Gastroesophageal sphincter (tissue), 4 donors: ENCODE results near the gene FGF18. TPM values are rescaled to one million over a fixed set of nuclear protein-coding genes. Genes with fewer than 3 reads are reported as not detected.

Source experiments
- ATAC-seq: fragments of 150-250 bp; one replicate; pipeline ENCODE4 v1.9.1; 2016; ENCODE audit warnings: mild to moderate bottlenecking, moderate library complexity
- H3K27ac ChIP-seq, 4 donors: fragments of 200-600 bp; sonication (generic) in 3 of 4; 1 replicate in 3 of 4; 2 replicates in 1 of 4; pipeline ENCODE4 v1.5.1; 2016 to 2019
- H3K27me3 ChIP-seq: fragments of 200-600 bp; sonication (generic); one replicate; pipeline ENCODE4 v1.5.1; 2019
- H3K36me3 ChIP-seq, 2 donors: fragments of 200-600 bp; sonication (generic); one replicate each; pipeline ENCODE4 v1.5.1; 2019; ENCODE audit warnings: control low read depth in 1 of 2
- H3K4me1 ChIP-seq, 3 donors: fragments of 200-600 bp; sonication (generic); 1 replicate in 2 of 3; 2 replicates in 1 of 3; pipeline ENCODE4 v1.5.1; 2016 to 2019; ENCODE audit warnings: control low read depth in 2 of 3
- H3K4me3 ChIP-seq, 2 donors: fragments of 200-600 bp; sonication (generic); one replicate each; pipeline ENCODE4 v1.5.1; 2019; ENCODE audit warnings: mild to moderate bottlenecking in 1 of 2, moderate library complexity in 1 of 2
- H3K9me3 ChIP-seq, 3 donors: fragments of 200-600 bp; sonication (generic); one replicate each; pipeline ENCODE4 v1.5.1; 2017 to 2019; ENCODE audit warnings: control low read depth in 2 of 3
- EP300 ChIP-seq: sonication (generic); formaldehyde crosslinking; IDR thresholded peaks from one replicate; pipeline ENCODE4 v1.6.1; 2017; ENCODE audit warnings: antibody characterized with exemption, mild to moderate bottlenecking
- POLR2A ChIP-seq, 2 donors: fragments of 450-650 bp; IDR thresholded peaks; one replicate each; pipeline ENCODE4 v1.6.1; 2017; ENCODE audit warnings: antibody characterized with exemption in 2 of 2, mild to moderate bottlenecking in 2 of 2, moderate library complexity in 1 of 2
- POLR2AphosphoS5 ChIP-seq: sonication (generic); formaldehyde crosslinking; IDR thresholded peaks from one replicate; pipeline ENCODE4 v1.6.1; 2017; ENCODE audit warnings: antibody characterized with exemption
- WGBS, 2 donors: methylation state at CpG; one replicate each; pipeline ENCODE4 v1.1.5; 2018; ENCODE audit warnings: low coverage in 1 of 2; 5-methylcytosine and 5-hydroxymethylcytosine counted together
- total RNA-seq, 4 donors: library from RNA; depleted of rRNA; stranded (reverse); fragments of >200 nt; gene quantifications; one replicate each; pipeline ENCODE4 v1.1.0, GENCODE V29; 2016
- TF ChIP-seq, protein P1 (sequence below), 4 experiments: fragments of 200-600 bp in 2 of 4; fragments of 450-650 bp in 2 of 4; sonication (generic) in 1 of 4; IDR thresholded peaks; one replicate each; pipeline ENCODE4 v1.5.1; 2017 to 2019; ENCODE audit warnings: antibody characterized with exemption in 4 of 4, mild to moderate bottlenecking in 2 of 4, moderate library complexity in 2 of 4

The FGF18 gene
- total RNA-seq, 4 donors from 2014 or later: 1.8 to 2.1 TPM; not detected in 2

DNA sequence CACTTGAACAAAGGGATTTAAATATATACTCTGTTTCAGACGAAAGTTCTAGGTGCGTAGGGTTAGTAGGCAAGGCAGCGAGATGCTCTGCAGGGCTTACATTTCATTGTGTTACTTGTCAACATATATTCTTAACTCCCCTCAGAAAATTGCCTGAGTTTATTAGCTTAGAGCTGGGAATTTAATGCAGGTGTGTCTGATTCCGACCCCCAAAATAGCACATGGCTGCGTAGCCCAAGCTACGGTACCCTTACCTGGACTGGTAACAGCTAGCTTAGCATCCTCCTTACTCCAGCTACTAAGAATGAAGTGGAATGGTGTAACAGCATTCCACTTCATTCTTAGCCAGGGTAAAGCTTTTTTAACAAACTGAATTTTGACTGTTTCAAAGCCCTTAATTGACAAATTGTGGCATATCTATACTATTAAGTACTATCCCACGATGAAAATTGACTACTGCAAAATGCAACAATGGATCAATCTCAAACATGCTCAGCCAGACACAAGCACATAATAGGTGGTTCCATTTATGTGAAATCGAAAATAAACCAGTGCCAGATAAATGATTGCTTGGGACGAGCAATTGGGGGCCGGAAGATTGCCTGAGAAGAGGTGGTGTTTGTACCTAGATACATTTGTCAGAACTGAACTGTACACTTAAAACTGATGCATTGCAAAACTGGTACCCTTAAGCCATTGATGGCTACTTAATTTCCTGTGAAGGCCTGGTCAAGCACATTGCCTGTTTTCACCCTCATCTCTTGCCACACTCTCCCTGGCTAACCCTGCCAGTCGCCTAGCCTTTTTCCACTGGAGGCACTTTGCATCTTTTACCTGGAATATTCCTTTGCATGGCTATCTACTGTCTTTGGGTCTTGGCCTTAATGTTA, 3.0 kb upstream of the FGF18 start:
- peaks cover 0 to 32% (median 28%) of the 10 kb centered on the region in 3 donors for H3K4me1 ChIP-seq
- H3K9me3 ChIP-seq: no peaks in the 10 kb centered on the region
- no peak overlapping the region for H3K4me3 ChIP-seq
- WGBS, 2 donors: 86% methylated on average over 7 to 11 of the region's 11 CpGs
- no peak overlapping the region for H3K27ac ChIP-seq
- TF ChIP-seq EP300 (no peak), POLR2AphosphoS5 (no peak), POLR2A (IDR thresholded peaks at IDR 0.05) (no peak)
- TF ChIP-seq, protein P1, sequence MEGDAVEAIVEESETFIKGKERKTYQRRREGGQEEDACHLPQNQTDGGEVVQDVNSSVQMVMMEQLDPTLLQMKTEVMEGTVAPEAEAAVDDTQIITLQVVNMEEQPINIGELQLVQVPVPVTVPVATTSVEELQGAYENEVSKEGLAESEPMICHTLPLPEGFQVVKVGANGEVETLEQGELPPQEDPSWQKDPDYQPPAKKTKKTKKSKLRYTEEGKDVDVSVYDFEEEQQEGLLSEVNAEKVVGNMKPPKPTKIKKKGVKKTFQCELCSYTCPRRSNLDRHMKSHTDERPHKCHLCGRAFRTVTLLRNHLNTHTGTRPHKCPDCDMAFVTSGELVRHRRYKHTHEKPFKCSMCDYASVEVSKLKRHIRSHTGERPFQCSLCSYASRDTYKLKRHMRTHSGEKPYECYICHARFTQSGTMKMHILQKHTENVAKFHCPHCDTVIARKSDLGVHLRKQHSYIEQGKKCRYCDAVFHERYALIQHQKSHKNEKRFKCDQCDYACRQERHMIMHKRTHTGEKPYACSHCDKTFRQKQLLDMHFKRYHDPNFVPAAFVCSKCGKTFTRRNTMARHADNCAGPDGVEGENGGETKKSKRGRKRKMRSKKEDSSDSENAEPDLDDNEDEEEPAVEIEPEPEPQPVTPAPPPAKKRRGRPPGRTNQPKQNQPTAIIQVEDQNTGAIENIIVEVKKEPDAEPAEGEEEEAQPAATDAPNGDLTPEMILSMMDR (IDR thresholded peaks at IDR 0.05): no peak
- H3K36me3 ChIP-seq: peaks cover 0 to 33% of the 10 kb centered on the region in 2 donors
- peaks cover 19% of the 10 kb centered on the region for H3K27me3 ChIP-seq
- ATAC-seq: no peak

DNA sequence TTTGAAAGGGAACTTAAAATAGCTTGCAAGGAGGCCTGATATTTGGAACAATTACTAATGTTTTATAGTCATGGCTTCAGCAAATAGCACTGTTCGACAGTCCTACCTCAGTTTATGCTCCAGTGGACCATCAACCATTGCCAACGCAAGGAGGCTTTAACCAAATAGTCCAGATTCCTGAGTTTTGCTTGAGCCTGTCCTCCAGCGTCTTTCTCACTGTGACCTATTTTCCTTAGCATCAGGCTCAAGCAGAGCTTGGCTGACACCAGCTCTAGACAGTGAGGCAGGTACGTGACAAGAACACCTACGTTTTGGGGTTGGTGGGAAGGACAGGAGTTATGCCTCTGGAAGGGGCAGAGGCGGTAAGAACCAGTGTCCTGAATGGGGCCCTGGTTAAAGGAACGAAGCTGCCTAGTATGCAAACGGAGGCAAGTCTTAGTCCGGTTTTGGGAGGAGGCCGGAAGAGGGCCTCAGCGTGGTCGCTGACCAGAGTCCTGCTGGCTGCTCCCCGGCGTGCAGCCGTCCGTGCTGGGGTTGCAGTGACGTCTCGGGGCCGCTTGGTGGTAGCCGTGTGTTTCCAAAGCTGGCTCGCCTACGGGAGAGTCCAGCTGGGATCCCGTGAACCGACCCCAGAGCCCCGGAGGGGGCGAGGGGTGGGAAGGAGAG, 998 bp upstream of the FGF18 start:
- no peak for TF ChIP-seq EP300
- TF ChIP-seq, protein P1 (IDR thresholded peaks at IDR 0.05): peak in 3 of 4 experiments; percentile 94 to 96 (median 96)
- no peak for TF ChIP-seq POLR2A (IDR thresholded peaks at IDR 0.05)
- no peak for TF ChIP-seq POLR2AphosphoS5
- H3K4me1 ChIP-seq: peaks cover 0 to 33% (median 29%) of the 10 kb centered on the region in 3 donors
- peak overlapping the region in 1 of 4 donors; percentile 12 for H3K27ac ChIP-seq
- peaks cover 19% of the 10 kb centered on the region for H3K27me3 ChIP-seq
- H3K9me3 ChIP-seq: no peaks in the 10 kb centered on the region
- peak; percentile 86 for ATAC-seq
- WGBS, 2 donors: 60 to 86% methylated on average over 1 of the region's 26 CpGs
- peak overlapping the region in 1 of 2 donors; percentile 53 for H3K4me3 ChIP-seq
- H3K36me3 ChIP-seq: peaks cover 0 to 13% of the 10 kb centered on the region in 2 donors

DNA sequence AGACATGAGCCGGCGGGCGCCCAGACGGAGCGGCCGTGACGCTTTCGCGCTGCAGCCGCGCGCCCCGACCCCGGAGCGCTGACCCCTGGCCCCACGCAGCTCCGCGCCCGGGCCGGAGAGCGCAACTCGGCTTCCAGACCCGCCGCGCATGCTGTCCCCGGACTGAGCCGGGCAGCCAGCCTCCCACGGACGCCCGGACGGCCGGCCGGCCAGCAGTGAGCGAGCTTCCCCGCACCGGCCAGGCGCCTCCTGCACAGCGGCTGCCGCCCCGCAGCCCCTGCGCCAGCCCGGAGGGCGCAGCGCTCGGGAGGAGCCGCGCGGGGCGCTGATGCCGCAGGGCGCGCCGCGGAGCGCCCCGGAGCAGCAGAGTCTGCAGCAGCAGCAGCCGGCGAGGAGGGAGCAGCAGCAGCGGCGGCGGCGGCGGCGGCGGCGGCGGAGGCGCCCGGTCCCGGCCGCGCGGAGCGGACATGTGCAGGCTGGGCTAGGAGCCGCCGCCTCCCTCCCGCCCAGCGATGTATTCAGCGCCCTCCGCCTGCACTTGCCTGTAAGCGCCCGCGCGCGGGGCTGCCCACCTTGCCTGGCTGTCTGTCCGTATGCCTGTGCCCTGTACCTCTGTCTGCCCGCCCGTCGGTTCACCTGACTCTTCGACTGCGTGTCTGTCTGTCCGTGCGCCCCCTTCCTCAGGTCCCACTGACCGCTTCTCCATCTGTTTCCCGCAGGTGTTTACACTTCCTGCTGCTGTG, 412 bp downstream of the FGF18 start:
- peak; percentile 6 for ATAC-seq
- Histone ChIP-seq H3K27me3 (peaks cover 19% of the 10 kb centered on the region), H3K27ac (peak overlapping the region in 2 of 4 donors; percentile 39 to 41), H3K4me1 (peaks cover 0 to 33% (median 29%) of the 10 kb centered on the region in 3 donors), H3K36me3 (no peaks in the 10 kb centered on the region), H3K4me3 (peak overlapping the region; percentile 2 to 53), H3K9me3 (no peaks in the 10 kb centered on the region)
- TF ChIP-seq EP300: no peak
- TF ChIP-seq, protein P1 (IDR thresholded peaks at IDR 0.05): peak in 1 of 4 experiments; percentile 5
- TF ChIP-seq POLR2A (IDR thresholded peaks at IDR 0.05): peak in 1 of 2 donors; percentile 9
- WGBS, 2 donors: 0% methylated on average over 2 of the region's 95 CpGs; no CpG with 5 or more reads in 1 of the 2 donors

DNA sequence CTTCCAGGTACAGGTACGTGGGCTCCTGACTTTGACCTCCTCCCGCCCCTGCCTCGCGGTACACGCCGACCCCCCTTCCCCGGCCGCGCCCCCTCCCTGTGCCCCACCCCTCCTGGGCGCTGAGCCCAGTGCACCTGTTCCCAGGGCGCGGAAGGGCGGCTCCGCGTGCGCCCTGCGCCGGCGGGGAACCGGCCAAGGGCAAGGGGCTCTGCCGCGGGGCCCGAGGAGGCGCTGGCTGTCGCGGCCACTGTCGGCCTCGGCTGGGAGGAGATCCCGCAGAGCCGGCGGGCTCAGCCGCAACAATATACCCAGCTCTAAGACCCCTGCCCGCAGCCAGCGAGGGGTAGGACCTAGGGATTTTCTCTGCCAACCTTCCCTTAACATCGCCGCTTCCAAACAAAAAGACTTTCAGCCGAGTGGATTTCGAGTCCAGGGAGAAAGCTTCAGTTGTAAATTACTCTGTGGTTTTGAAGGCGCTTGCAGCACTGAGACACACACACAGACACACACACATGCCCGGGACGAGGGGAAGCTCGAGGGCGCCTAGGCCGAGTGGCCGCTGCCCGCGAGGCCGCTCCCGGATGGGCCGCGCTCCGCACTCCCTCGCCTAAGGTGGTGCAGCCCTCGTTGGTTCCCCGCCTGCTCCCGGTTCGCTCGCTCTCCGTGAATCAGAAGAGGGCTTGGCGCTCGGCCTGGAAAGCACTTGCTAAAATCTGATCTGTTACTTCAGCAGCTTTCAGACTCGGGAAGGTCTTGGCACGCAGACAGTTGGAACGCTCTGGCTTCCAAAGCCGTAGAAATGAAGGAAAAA, 1.2 kb downstream of the FGF18 start:
- 0% methylated on average over 6 to 7 of the region's 65 CpGs for WGBS, 2 donors
- H3K27ac ChIP-seq: peak overlapping the region in 2 of 4 donors; percentile 39 to 41
- H3K4me1 ChIP-seq: peaks cover 0 to 33% (median 29%) of the 10 kb centered on the region in 3 donors
- no peaks in the 10 kb centered on the region for H3K36me3 ChIP-seq
- TF ChIP-seq, protein P1 (IDR thresholded peaks at IDR 0.05): no peak
- TF ChIP-seq POLR2AphosphoS5: peak; percentile 74
- peaks cover 19% of the 10 kb centered on the region for H3K27me3 ChIP-seq
- peak overlapping the region; percentile 2 to 53 for H3K4me3 ChIP-seq
- ATAC-seq: peak; percentile 29
- no peaks in the 10 kb centered on the region for H3K9me3 ChIP-seq
